ENCODE measurements around the gene RHBDF1.
"Not testable (repeated sequence)": the region's sequence is repeated elsewhere in the genome, so short reads cannot be mapped to it uniquely, and the experiment has no call there.

The RHBDF1 gene

DNA sequence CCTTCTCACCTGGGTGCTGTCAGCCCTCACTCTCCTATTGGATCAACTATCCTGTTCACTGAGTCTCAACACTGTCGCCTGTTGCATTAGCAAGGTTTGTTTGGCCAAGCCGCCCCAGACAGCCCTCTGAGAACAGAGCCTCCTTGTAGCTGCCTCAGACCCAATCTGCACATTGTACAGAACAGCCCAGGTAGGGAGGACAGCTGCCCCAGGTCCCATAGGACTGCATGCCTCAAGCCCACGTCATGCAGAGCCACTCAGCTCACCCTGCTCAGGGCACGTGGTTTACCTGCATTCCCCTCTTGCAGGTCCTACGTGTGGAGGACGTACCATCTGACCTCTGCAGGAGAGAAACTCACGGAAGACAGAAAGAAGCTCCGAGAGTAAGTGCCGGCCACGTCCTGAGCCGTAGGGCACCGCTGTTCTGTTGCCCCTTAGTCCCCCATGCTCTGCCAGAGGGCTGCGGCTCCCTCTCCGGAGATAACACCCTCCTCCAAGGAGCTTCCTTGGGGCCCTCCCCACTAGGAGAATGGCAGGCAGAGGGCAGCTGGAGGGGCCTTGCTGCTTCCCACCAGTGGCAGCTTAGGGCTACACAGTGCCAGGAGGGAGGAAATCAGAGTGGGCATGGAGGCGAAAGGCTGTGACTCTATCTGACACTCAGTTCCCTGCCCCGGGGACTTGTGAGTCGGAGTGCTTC is 16.1 kb downstream of the RHBDF1 start:
- no peak for DNase-seq

DNA sequence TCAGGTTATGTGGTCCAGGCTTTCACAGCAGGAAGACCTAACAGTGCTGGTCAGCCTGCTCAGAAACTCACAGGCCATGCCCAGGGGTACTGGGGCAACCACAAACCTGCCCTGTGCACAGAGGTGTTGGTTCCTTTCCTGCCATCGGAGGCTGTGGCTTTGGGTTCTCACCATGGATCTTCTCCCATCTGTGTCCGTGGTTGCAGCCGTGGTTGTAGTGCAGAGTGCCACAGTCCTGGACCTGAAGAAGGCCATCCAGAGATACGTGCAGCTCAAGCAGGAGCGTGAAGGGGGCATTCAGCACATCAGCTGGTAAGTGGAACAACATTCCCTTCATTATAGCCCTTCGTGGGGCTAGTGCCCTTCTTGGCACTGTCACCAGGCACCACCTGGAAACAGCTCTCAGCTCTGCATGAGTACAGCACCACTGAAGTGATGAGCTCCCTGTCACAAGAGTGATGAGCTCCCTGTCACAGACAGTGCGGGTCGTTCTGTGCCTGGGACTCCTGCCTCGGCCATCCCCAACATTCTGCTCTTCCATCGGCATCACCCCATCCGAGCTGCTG is 16.8 kb downstream of the RHBDF1 start:
- no peak for DNase-seq

DNA sequence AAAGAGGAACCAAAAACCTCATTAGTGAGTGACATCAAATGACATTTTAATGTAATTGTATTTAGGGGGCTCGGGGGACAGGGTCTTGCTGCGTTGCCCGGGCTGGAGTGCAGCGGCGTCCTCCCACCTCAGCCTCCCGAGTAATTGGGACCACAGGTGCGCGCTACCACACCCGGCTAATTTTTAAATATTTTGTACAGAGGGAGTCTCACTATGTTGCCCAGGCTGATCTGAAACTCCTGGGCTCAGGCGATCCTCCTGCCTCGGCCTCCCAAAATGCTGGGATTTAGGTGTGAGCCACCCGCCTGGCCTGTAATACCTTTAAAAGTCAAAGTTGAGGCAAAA is 18.2 kb downstream of the RHBDF1 start:
- DNase-seq, result no peak

DNA sequence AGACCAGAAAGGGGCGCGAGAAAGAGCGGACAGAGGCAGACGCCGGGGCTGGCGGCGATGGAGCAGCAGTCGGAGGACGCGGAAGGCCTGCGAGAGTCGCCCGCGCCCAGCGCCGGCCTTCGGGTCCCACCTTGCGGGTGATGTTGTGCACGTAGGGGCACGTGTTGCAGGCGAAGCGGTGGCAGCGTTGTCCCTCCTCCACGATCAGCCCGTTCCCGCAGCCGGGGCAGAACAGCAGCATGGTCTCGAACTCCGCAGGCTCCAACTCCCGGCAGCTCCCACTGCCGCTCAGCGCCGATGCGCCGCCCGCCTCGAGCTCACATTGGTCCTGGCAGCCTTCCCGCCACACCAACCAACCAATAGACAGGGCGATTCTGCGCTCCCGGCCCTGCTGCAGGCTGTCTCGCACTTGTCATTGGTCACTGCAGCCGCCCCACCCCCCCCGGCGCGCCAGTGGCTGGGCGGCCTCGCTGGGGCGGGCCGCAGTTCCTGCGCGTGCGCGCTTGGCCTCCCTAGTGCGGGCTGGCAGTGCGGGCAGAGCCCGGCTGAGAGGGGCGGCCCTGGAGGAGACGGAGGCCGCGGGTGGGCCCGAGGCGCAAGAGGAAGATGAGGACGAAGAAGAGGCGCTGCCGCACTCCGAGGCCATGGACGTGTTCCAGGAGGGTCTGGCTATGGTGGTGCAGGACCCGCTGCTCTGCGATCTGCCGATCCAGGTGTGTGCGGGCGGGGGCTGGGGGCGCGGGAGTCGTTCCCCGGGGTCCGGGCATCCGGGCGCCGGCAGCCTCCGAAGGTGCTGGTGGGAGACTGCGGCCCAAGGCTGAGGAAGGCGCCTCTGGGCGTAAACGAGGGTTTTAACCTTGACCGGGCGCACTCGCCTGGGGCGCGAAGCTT is 18.8 kb downstream of the RHBDF1 start, which contains the start of the genes POLR3K and SNRNP25:
Gene POLR3K (minus strand): TSS at position 263 of the 891 bp plus-strand sequence. CDS start 22 bp downstream, at position 241.
Gene SNRNP25 (plus strand): TSS at position 483 of the 891 bp plus-strand sequence. CDS start 189 bp downstream, at position 672.
- DNase-seq, result peak; percentile 96

DNA sequence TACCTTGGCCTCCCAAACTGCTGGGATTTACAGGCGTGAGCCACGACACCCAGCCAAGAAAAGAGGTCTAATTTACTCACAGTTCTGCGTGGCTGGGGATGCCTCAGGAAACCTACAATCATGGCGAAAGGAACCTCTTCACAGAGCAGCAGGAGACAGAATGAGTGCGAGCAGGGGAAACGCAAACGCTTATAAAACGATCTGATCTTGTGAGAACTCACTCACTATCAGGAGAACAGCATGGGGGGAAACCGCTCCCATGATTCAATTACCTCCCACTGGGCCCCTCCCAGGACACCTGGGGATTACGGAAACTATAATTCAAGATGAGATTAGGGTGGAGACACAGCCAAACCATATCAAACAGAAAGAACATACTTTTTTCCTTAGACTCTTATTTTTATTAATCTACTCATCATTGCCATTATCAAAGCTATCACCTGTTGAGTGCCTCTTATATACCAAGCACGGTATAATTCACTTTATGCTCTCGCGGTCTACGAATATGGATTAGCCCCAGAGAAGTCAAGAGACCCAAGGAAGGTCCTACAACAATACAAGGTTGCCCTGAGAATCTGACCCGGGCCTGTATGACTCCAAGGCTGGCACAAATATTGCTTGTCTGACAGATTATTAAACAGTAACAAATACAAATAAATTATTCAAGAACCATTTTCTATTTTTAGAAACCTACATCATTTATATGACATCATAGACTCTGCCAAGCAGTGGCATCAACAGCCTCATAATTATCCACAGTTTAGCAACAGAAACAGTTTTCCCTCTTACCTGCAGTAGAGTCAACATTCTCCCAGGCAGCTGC is 21.5 kb downstream of the RHBDF1 start:
- DNase-seq, result no peak

DNA sequence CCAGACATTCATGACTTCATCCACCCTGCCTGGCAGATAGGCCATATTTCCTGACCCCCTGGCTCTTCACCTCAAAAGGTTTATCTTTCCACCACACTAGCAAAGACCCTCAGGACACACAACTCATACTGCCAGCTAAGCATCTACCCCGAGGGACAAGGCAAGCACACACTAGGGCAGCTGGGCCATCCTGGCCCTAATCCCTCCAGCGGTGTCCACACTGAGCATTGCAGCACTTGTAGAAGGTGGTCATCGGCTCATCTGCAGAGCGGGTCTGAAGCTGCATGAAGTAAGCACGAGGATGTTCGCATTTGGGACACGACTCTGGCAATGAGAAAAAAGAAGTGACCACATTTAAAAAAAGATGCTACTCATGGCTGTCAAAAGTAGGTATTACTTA is 25.2 kb downstream of the RHBDF1 start:
- DNase-seq, result no peak

DNA sequence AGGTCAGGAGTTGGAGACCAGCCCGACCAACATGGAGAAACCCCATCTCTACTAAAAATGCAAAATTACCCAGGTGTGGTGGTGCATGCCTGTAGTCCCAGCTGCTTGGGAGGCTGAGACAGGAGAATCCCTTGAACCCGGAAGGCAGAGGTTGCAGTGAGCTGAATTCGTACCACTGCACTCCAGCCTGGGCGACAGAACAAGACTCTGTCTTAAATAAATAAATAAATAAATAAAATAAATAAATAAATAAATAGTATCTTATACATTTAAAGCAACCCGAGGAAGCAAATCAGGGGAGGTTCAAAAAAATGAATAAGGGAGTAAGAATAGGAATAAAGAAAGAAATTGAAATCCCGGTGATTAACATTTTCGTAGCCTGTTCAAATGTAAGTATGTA is 25.9 kb downstream of the RHBDF1 start:
- DNase-seq, result not testable (repeated sequence)

DNA sequence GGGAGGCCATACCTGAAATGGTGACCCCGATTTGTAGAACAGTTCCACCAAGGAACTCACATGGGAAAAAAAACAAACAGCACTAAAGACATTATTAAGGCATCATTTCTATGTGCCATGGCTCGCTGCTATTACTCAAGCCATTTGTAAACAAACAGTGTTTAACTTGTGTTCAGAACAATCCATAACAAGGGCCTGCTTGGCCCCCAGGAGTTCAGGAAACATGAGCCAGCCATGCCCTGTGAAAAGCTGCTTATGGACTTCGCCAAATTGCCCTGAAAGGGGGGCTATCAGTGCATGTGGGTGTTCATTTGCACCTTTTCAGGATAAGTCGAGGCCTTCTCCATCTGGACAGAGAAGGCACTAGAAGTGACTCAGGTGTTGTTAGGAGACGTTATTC is 27.0 kb downstream of the RHBDF1 start:
- DNase-seq, result no peak

DNA sequence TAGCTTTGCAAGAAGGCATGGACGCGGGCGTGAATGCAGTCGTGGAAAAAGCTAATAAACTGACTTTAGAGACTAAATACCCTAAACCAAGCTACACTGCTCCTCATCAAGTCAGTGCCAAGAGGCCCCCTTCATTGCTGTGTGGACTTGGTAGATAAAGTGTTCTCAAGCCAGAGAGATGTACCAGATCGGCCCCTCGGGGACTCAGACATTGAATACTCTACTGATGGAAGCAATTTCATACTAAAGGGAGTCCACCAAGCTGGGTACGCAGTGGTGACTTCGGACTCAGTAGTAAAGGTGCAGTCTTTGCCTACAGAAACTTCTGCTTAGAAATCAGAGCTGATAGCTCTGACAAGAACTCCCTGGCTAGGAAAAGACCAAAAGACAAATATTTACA is 27.8 kb downstream of the RHBDF1 start:
- DNase-seq, result no peak

DNA sequence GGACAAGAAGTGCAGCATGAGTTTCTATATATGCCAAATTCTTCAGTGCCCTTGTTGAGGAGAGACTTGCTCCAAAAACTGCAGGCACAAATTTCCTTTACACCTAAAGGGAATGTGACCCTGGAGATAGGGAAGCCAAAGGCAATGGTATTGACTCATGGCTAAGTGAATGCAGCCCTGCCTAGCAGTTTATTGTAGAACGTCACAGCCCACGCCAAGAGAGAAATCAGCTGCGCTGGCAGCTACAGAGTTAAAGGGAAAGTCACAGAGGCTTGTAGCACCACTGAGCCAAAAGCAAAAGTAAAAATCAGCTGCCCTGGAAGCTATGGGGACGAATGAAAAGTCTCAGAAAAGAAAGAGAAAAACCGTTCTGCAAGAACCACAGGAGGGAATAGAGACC is 29.1 kb downstream of the RHBDF1 start:
- DNase-seq, result no peak

DNA sequence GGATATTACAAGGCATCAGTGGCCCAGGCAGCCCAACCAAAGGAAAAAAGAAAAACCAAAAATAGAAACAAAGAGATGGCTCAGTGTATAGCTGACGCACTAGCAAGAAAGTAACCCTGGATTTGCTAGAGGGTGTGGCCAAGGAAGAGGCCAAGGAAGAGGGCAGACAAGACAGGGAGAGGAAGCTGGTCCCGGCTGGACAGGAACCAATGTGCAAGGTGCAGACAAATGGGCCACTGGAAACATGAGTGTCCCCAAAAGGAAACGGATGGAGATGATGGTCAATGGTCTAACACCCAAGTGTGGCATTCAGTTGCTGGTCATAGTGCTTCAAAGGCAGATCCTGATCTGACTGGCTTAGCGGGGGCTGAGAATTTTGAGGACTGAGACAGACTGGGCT is 29.7 kb downstream of the RHBDF1 start:
- no peak for DNase-seq

DNA sequence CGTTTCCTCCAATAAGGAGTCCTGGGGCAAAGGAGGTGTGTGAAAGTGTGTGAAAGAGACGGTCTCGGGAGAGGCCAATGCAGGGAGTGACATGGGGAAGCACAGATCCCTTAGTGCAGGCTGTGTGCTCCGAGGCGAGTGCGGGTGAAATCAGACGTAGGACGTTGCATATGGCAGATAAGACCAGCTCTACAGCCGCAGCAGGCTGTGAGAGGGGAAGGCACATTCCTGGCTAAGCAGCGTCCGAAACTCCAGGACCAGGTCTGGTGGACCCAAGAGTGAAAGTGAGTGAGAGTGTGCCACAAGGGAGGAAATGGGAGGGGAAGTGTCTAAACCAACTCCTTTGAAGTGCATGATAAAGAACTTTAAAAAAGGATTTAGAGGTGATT is 30.4 kb downstream of the RHBDF1 start:
- no peak for DNase-seq

DNA sequence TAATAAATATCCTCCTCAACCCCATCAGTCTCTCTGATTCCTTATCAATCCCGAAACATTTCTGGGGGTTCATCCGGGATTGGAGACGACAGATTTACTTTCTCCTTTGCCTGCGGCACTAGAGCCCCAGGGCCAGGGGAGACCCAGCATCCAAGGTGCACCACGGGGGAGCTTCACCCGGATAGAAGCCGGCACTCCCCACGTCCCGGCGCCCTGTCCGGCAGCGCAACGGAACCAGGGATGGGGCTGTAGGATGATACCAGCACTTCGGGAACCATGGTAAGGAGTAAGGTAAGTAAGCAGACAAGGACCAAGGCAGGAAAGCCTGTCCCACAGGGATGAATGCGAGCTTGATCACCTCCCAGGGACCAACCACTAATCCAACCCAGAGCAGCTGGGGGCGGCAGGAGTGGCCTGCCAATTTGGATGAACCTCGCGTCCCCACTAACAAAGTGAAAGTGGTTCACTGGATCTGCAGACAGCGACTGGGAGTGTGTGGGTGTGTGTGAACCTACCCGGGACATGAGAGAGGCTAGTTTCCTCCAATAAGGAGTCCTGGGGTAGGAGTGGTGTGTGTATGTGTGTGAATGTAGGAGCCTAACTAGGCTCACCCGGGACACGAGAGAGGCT is 30.9 kb downstream of the RHBDF1 start:
- no peak for DNase-seq

DNA sequence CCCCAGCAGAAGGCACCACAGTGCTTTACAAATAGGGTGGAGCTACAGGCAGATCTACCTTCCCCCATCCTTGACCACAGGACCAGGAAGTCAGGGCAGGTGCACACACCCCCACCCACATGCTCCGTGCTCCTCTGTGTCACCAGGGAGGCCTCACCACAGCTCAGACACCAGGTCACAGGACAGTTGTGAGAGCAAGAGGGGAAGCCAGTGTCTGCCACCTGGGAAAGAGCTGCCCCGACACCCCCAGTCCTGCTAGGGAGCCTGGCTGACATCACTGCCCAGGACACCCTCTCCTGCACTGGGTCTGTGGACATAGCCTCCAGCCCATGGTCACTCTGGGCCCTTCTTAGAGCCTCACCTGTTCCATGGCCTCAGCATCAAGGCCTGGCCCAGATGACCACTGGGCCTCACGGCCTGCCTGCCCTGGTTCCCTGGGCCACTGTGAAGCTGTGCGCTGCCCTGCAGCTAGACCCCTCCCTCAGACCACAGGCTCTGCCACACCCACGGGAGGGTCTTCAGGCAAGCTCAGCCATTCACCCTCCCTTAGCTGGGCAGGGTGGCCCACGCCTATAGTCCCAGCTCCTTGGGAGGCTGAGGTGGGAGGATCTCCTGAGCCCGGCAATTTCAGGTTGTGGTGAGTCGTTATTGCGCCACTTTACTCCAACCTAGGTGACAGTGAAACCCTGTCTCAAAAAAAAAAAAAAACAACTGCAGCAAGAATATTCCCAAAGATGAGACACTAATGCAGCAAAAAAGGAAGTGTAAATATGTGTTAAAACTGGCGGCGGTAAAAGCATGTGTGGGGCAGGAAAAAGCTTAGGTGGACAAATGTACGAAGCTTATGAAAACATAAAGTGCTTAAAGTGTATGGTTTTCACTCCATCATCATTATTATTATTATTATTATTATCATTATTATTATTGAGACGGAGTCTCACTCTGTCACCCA is 33.2 kb downstream of the RHBDF1 start:
- no peak for DNase-seq

DNA sequence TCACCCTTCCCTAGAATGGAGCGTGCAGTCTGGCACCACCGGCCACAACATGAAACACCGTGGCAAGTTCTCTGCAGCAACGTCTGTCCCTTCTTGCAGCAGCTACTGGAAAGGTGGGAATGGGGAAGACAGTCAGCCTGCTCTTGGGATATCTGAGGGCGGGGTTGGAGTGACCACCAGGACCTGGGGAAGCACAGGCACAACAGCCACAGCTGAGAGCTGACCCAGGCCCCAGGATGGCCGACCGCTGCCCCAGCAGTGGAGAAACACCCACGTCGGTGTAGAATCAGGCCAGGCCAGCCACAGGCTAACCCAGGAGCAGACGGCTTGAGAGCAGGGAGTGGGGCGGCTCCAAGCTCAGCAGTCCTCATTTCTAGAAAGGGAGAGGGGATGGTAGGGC is 34.2 kb downstream of the RHBDF1 start:
- not testable (repeated sequence) for DNase-seq

DNA sequence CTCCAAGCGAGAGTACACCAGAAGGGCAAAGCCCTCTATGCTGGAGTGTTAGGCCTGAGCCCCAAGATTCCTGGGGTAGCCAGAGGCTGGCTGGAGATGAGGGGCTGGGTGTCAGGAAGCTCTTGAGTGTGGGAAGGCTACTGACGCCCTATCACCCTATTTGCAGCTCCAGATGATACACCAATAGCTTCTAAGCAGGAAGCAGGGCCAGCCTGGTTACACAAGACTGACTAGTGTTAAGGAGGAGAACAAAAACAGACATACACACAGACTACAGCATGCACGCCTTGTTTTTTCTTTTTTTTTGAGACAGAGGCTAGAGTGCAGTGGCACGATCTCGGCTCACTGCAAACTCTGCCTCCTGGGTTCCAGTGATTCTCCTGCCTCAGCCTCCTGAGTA is 34.9 kb downstream of the RHBDF1 start:
- no peak for DNase-seq

DNA sequence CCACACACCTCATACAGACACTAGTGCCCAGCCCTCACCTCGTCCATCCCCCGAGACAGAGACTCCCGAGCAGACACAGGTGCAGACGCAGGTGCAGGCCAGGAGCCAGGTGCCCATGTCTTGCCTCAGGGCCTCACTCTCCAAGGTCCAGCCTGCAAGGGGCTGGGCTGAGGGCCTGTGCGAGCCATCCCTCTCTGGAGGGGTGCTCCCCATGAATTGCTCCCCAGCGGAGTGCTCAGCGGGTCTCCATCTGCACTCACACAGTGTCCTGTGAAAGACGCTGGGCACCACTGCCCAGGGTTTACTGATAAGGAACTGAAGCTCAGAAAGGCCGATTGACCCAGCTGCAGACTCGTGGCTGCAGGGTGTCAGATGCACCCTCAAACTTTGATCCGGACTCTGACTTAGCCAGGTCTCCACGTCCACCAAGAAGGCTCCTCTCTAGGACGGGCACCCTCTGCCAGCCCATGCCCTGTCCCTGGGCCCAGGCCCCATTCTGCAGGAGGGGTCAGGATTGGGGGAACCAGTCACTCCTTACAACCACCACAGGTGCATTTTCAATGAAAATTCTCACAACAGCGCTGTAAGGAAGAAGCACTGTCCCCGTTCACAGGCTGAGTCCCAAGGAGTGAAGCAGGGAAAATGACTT is 36.0 kb downstream of the RHBDF1 start:
- DNase-seq, result no peak

DNA sequence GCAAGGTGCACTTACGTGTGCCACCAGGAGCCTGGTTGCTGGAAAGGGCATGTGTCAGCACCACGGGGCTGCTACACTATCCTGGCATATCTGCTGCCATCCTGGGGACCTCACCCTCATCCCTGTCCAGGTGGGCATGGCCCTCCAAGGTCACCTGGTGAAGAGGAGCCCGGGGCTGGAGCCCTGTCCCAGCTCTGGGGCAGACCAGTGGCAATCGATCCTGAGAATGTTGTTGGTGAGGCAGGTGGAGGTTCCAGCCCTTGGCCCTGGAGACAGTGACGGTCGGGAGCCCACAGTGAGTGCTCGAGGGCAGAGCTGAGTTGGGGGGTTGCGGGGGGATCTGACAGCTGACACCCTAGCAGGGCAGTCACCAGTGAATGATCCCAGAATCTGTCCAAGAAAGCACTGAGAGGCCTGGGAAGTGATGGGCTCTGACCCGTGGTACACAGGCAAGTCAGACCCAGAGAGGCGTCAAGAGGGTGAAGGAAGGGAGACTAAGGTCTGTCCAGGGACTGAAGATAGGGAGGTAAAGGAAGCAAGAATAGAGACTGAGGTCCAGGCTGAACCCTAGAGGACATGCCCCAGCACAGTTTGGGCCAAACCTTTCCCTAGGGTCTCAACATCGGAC is 36.6 kb downstream of the RHBDF1 start:
- no peak for DNase-seq

DNA sequence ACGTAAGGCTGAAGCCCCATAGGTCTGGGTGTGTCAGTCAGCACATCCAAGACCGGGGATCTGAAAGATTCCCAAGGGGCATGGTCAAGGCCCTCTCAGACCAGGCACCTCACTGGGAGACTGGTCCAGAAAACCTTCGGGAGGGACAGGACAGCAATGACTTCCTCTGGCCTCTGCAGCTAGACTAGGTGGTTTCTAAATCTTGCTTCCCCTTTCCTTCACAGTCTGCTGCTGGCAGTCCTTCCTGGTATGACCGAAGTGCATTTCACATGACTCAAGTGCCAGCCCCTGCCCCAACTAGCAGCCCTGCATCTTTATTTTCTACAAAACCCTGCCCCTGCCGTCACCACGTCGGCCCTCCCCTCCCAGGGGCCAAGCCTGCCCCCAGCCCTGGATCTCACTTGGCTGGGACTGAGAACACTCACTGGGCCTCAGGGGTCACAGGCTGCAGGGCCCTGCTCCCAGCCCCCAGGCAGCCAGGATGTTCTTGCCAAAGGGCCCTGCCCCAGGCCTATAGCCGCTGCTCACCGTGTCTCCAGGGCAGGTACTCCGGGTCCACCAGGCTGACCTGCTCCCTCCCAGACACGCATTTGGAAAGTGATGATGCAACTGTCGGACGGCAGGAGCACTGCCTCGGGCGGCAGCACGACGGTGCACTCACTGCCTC is 37.3 kb downstream of the RHBDF1 start:
- DNase-seq, result peak; percentile 11

DNA sequence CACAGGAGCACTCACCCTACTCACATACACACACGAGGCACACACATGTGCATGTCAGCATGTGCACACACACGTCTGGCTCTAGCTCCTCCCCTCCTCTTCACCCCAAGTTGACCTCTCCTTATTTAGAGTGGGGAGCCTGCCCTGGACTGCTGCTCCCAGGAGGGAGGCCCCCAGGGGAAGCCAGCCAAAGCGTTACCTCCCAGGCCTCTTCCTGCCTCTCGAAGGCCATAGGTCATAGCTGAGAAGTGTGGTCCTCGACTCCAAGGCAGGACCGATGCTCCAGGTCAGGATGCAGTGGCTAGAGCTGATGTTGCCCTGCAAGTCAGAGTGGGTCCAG is 37.8 kb downstream of the RHBDF1 start:
- DNase-seq, result peak; percentile 13

Measured in retina (tissue), 1 donor.